HG02840 (cell line): ENCODE measurements around the gene DNAH2.

ENCODE experiments used
- ATAC-seq: cut with Tn5 transposase; IDR thresholded peaks from one replicate; pipeline ENCODE4 v1.9.1; 2021; ENCODE audit warnings: mild to moderate bottlenecking, moderate library complexity, moderate number of reproducible peaks; ENCODE audit not compliant: unreplicated experiment, low FRiP score

Gene DNAH2

GRCh38 chr17:7816926-7817642 lies 99.5 kb downstream of the DNAH2 start:
- no peak for ATAC-seq

- no peak for ATAC-seq
These were observed 100.1 kb downstream of the DNAH2 start for GRCh38 chr17:7817643-7817964.

- ATAC-seq: no peak
These were observed 100.5 kb downstream of the DNAH2 start for GRCh38 chr17:7818026-7818425.

GRCh38 chr17:7818746-7819645 lies 101.5 kb downstream of the DNAH2 start:
- ATAC-seq: no peak

GRCh38 chr17:7820231-7820630 lies 102.7 kb downstream of the DNAH2 start:
- no peak for ATAC-seq

GRCh38 chr17:7822126-7822525 lies 104.6 kb downstream of the DNAH2 start:
- ATAC-seq: no peak

GRCh38 chr17:7823581-7824001 lies 106.0 kb downstream of the DNAH2 start:
- no peak for ATAC-seq

GRCh38 chr17:7824021-7824924 lies 106.7 kb downstream of the DNAH2 start:
- ATAC-seq: no peak

GRCh38 chr17:7825206-7825990 lies 107.9 kb downstream of the DNAH2 start:
- ATAC-seq: no peak

- no peak for ATAC-seq
These were observed 113.1 kb downstream of the DNAH2 start for GRCh38 chr17:7830616-7831015.

GRCh38 chr17:7831233-7831632 lies 113.7 kb downstream of the DNAH2 start:
- no peak for ATAC-seq

GRCh38 chr17:7832431-7832830 lies 114.9 kb downstream of the DNAH2 start:
- ATAC-seq: no peak

- no peak for ATAC-seq
These were observed 115.7 kb downstream of the DNAH2 start for GRCh38 chr17:7833011-7833794.

- ATAC-seq: peak; percentile 40
These were observed 116.4 kb downstream of the DNAH2 start, which contains the start of gene KDM6B for GRCh38 chr17:7833795-7834541. KDM6B (plus strand) TSS chr17:7834217; CDS start chr17:7845555, 11,338 bp downstream.

- ATAC-seq: no peak
These were observed 117.0 kb downstream of the DNAH2 start for GRCh38 chr17:7834542-7834956.

- ATAC-seq: peak; percentile 53
These were observed 117.6 kb downstream of the DNAH2 start for GRCh38 chr17:7834957-7835813.

GRCh38 chr17:7835814-7836595 lies 118.5 kb downstream of the DNAH2 start:
- ATAC-seq: no peak
